K562 (cell line): ENCODE data around the gene LBP. TPM values are rescaled to one million over a fixed set of nuclear protein-coding genes. Genes with fewer than 3 reads are reported as not detected.

Source experiments
- CREB3L1 ChIP-seq: fragments of 450-650 bp; IDR thresholded peaks from 2 replicates; pipeline ENCODE4 v1.6.1; 2014; ENCODE audit warnings: low read depth, mild to moderate bottlenecking, moderate library complexity, borderline replicate concordance
- LCOR ChIP-seq: sonication (generic); formaldehyde crosslinking; IDR thresholded peaks from 2 replicates; pipeline ENCODE4 v1.8.0; 2022; ENCODE audit warnings: mild to moderate bottlenecking, missing genetic modification reagents
- NFYB ChIP-seq: IDR thresholded peaks from 2 replicates; pipeline ENCODE4 v1.6.1; 2011; ENCODE audit warnings: mild to moderate bottlenecking, moderate library complexity; ENCODE audit not compliant: insufficient read length; ENCODE audit errors: extremely low read depth
- SP1 ChIP-seq: sonication (generic); formaldehyde crosslinking; IDR thresholded peaks from 2 replicates; pipeline ENCODE4 v1.8.1; 2022; ENCODE audit warnings: mild to moderate bottlenecking, missing genetic modification reagents
- SP2 ChIP-seq: IDR thresholded peaks from 2 replicates; pipeline ENCODE4 v1.6.1; 2011; ENCODE audit warnings: mild to moderate bottlenecking, low read depth, low read length, moderate library complexity; ENCODE audit not compliant: poor library complexity, severe bottlenecking; ENCODE audit errors: extremely low read depth
- SRSF9 ChIP-seq: fragments of 200-400 bp; formaldehyde crosslinking; IDR thresholded peaks from 2 replicates; pipeline ENCODE4 v1.6.1; 2017; ENCODE audit warnings: low read depth, low read length, borderline replicate concordance
- XRCC4 ChIP-seq: IDR thresholded peaks from one replicate; pipeline ENCODE4 v1.6.1; 2011; ENCODE audit not compliant: insufficient read depth, insufficient read length; ENCODE audit errors: extremely low read depth
- ZBTB40 ChIP-seq, 2 experiments: fragments of 450-650 bp in 1 of 2; sonication (generic) in 1 of 2; formaldehyde crosslinking in 1 of 2; IDR thresholded peaks; 2 replicates each; pipeline versions ENCODE4 v1.7.1 to v1.9.0; 2016 to 2022; ENCODE audit warnings: inconsistent platforms in 1 of 2, mild to moderate bottlenecking in 1 of 2, missing genetic modification reagents in 1 of 2
- ZBTB49 ChIP-seq: sonication (generic); formaldehyde crosslinking; IDR thresholded peaks from 2 replicates; pipeline ENCODE4 v1.8.0; 2022; ENCODE audit warnings: missing genetic modification reagents, mild to moderate bottlenecking, borderline replicate concordance
- ZNF224 ChIP-seq: sonication (generic); formaldehyde crosslinking; IDR thresholded peaks from 2 replicates; pipeline ENCODE4 v1.8.0; 2022; ENCODE audit warnings: mild to moderate bottlenecking, missing genetic modification reagents
- ZNF639 ChIP-seq, 2 experiments: fragments of 200-800 bp in 1 of 2; sonication (Bioruptor generic) in 1 of 2; sonication (generic) in 1 of 2; formaldehyde crosslinking in 1 of 2; IDR thresholded peaks in 1 of 2; conservative IDR thresholded peaks in 1 of 2; 2 replicates each; pipeline versions ENCODE4 v1.5.0 to v1.6.1; 2016 to 2020; ENCODE audit warnings: missing compliant biosample characterization in 1 of 2, missing genetic modification characterization in 1 of 2, missing genetic modification reagents in 1 of 2
- polyA plus RNA-seq, 8 experiments: library from polyadenylated mRNA; depleted of rRNA in 4 of 8; stranded (reverse) in 5 of 8; unstranded in 3 of 8; fragments of >200 nt; fragmentation: Nextera tagmentation in 2 of 8; fragmentation: Illumina TruSeq in 1 of 8; extraction: Ambion mirVana in 2 of 8; extraction: Trizol in 1 of 8; gene quantifications; 2 replicates each; pipeline versions ENCODE4 v1.2.1 to v1.2.3, GENCODE V29; 2011 to 2014; ENCODE audit warnings: inconsistent platforms in 1 of 8, missing spikeins in 1 of 8
- total RNA-seq, 7 experiments: library from RNA; depleted of rRNA in 6 of 7; stranded (reverse); fragments of >200 nt in 6 of 7; fragmentation: Illumina TruSeq in 2 of 7; extraction: Trizol in 2 of 7; gene quantifications; 2 replicates each; pipeline versions ENCODE4 v1.2.1 to v1.2.3, GENCODE V29; 2011 to 2021; ENCODE audit warnings: low replicate concordance in 1 of 7

The LBP gene
- total and polyA plus RNA-seq, 9 of the 15 experiments (the other 6 are each of a cell fraction or from before 2014, with no cell fraction given), result 0.06 to 0.31 (median 0.09) TPM; not detected in 3

GRCh38 chr20:38357653-38358207, 11.4 kb downstream of the LBP start (continued):
- TF ChIP-seq ZBTB49 (CRISPR knock-in tag) (no peak), SP2 (no peak), XRCC4 (no peak), LCOR (no peak; the same call in 1 of the 2 replicates), NFYB (no peak), SRSF9 (no peak), ZBTB40 (IDR thresholded peaks at IDR 0.05) (no peak), ZBTB40 (CRISPR knock-in tag; IDR thresholded peaks at IDR 0.05) (no peak), ZNF224 (no peak), CREB3L1 (no peak), ZNF639 (CRISPR knock-in tag; conservative IDR thresholded peaks at IDR 0.05 in 1 of 2, IDR thresholded peaks at IDR 0.05 in 1 of 2) (no peak), SP1 (no peak)
